Measurements from ENCODE around the gene XCL1.

GRCh38 chr1:168582688-168583336, 6.4 kb downstream of the XCL1 start:
- no peak for TF ChIP-seq CTCF (IDR thresholded peaks at IDR 0.05)
- TF ChIP-seq POLR2A (IDR thresholded peaks at IDR 0.05) = no peak

All from testis (tissue), 2 donors.